Activated T-cell treated with anti-CD3 and anti-CD28 coated beads for 4 hours (primary cell): ENCODE measurements around the gene ABCA13.
"Not testable (repeated sequence)": the region's sequence is repeated elsewhere in the genome, so short reads cannot be mapped to it uniquely, and the experiment has no call there.

Experiments used
- DNase-seq: peaks from one replicate; pipeline ENCODE4 v3.0.0-alpha.2; 2020

Gene ABCA13

DNA sequence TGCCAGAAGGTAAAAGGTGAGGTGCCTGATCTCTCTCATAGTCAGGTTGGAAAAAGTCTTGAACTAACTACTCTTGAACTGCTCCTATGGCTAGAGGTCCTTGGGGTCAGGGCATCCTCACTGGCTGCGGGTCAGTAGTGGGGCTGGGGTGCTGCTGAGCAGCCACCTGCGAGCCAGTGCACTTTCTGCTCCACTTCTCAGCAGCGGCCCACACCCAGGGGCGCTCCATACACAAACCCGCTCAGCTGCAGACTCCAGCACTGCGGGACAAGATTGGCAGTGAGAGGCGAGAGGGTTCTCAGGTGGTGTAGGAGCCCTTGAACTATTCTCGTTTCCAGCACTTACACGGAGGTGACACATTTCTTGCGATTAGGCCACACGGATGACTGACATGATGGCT is 6.0 kb downstream of the ABCA13 start:
- DNase-seq, result no peak

DNA sequence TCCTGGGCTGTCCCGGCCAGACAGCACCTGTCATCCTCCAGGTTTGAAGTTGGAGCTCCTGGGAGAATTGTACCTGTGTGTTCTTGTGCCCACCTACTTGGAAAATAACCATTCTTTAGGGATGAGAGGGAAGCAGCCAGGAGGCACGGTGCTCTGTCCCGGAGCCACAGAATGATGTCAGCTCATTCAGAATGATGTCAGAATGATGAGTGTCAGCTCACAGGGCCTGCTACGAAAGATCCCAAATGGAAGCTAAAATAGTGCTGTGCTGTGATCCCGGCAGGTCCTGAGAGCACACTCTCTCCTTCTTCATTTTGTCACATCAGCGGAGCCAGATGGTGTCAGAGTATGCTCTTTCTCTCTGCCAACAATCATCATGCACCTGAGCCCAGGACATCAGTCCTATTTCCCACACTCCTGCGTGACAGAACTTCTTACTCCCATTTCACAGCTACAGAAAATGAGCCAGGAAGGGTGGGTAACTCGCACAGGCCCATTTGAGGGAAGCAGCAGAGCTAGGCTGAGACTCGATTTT is 8.3 kb downstream of the ABCA13 start:
- no peak for DNase-seq

DNA sequence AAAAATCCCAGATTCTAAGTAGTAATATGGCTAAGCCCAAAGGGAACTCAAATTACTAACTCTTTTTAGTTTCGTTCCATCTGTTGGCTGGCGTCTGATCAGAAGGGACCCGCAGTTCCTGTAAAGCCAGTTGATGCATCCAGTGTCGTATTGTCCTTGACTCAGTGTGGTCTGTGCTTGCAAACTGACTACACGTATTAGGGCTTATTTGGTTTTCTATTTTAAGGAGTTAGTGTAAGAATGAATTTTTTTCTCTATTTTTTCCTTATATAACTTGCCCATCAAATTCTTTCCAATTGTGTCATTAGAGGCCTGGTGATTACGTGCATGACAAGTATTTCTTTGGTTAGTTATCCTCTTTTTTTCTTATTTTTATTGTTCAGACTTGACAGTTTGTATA is 9.7 kb downstream of the ABCA13 start:
- DNase-seq, result no peak

DNA sequence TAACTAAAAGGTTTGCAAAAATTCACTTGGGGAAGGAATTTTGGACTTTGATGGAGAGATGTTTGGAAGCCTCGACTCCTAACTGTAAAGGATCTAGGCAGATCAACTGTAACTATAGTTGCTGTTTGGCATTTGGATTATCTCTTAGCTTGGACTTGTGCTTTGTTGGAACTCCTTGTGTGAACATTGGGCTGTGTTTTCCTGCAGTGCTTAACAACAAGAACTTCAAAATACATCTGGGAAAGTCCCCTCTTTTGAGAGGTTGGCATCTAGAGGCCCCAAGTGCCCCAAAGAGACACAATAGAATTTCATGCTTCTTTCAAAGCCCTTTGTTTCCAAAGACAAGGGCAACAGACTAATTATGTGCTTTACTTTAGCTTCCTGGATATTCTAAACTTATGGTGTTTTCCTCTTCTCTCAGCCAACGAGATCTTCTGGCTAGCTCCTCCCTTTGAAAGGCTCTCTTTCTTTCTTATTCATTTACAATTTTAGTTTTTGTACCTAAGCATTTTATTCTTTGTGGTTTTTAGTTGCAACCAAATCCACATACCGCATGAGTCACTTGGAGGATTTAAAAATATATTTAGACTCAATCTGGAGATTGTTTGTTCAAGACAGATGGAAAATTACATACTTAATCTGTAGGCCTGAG is 11.6 kb downstream of the ABCA13 start:
- DNase-seq, result no peak

DNA sequence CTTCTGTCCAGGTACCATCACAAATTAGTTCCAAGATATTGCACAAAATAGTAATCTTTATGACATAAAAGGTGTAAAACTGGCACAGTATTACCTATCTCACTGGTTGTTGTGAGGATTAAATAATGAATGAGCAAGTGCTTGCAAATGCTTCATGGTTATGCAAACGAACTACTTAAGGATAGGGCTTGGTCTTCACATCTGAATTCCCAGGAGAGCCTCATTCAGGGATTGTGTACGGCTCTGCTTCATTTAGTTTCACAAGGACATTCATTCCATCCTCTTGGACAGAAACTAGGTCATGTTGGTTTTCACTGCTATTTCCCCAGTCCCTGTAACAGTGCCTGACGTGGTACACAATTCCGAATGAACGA is 12.1 kb downstream of the ABCA13 start:
- no peak for DNase-seq

DNA sequence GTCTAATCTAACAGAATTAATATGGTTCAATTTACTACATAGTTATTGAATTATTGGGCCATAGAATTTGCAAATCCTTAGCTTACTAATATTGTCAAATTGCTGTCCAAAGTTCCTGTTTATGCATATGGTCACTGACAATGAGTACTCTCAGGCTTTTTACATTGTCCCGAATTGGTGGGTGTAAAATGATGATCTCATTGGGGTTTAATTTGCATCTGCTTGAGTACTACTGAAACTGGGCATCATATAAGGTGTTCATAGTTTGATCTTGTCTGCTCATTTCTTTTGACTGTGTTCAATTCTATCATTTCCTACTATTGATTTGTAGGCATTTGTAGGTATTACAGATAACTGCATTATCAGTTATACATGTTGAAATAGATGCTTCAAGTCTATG is 12.7 kb downstream of the ABCA13 start:
- no peak for DNase-seq

DNA sequence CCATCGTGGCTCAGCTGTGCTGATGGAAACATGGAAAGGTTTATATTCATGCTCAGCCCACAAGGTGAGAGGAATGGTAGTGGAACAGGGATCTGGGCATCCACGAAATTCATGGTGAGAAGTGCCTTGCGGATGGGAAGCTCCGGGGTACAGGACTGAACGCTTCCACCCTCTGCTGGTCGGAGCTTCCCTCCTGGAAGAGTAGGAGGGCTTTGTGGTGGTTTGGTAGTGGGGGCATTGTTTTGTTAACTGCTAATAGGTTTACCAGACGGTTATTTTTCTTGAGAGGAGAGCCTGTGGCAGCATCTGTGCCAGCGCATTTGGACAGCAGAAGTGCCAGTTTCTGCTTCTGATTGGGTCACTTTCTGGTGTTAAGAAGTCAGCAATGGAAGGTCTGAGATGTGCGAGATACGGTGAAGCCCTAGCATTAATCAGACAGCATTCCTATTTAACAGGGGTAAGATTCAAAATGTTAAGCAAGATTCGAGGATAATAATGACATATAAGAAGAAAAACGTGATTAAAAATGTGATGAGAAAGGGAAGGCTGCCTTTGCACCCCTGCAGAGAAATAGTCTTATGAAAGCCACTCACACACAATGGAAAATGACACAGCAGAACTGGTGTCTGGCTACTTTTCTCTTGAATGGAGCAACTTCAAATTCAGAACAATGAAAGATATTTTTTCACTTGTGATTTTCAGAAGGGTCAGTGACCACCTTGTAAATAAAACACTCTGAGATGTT is 17.7 kb downstream of the ABCA13 start:
- no peak for DNase-seq

DNA sequence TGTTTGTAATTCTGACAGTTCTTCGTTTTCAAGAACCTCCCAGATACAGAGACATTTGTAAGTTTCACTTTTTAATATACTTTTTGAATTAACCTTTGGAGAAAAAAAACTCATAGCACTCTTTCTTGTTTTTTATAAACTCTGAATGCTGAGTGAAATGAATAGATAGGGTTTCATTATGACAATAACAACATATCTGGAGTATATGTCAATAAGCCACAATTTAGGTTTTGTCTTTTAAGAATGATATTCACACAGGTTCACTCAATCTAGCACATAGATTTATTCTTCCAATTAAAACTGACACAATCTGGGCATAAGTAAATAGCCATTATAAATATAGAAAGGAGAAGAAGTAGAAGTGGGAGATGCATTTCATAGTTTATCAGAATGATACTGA is 21.7 kb downstream of the ABCA13 start:
- no peak for DNase-seq

DNA sequence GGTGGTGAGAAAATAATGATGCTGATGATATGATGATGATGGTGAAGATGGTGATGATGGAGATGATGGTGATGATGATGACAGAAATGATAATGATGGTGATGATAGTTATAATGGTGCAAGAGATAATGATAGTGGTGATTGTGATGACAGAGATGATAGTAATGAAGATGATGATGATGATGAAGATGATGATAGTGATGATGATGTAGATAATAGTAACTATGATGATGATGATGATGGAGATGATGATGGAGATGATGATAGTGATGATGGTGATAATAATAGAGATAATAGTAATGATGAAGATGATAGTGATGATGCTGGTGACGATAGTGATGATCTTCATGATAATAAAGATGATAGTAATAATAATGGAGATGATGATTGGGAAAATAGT is 22.2 kb downstream of the ABCA13 start:
- DNase-seq, result no peak

DNA sequence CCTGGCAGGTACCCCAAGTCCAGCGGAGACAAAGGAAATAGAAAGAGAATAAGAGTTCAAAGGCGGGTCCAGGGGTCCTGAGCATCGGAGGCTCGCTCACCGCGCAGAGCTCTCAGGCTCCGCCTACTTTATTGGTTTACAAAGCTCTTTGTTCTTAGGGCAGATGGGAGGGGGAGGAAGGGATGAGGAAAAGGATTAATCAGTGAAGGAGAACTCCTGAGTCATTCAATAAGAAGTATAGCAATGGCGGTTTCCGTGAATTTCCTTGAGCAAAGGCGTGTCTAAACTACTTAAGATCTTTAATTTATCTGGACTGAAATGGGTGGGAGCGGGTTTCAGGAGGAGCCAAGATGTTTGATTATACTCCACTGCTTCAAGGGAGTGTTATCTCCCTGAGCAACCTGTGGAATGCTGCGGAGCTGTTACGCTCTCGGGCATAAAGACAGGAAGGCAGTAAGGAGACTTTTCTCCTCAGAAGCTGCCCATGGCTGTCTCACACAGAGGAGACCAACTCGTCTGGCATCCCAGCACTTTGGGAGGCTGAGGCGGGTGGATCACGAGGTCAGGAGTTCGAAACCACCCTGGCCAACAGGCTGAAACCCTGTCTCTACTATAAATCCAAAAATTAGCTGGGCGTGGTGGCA is 29.8 kb downstream of the ABCA13 start:
- not testable (repeated sequence) for DNase-seq

DNA sequence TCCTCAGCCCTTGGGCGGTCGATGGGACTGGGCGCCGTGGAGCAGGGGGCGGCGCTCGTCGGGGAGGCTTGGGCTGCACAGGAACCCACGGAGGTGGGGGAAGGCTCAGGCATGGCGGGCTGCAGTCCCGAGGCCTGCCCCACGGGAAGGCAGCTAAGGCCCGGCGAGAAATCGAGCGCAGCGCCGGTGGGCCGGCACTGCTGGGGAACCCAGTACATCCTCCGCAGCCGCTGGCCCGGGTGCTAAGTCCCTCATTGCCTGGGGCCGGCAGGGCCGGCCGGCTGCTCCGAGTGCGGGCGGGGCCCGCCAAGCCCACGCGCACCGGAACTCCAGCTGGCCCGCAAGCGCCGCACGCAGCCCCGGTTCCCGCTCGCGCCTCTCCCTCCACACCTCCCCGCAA is 31.7 kb downstream of the ABCA13 start:
- DNase-seq, result not testable (repeated sequence)

DNA sequence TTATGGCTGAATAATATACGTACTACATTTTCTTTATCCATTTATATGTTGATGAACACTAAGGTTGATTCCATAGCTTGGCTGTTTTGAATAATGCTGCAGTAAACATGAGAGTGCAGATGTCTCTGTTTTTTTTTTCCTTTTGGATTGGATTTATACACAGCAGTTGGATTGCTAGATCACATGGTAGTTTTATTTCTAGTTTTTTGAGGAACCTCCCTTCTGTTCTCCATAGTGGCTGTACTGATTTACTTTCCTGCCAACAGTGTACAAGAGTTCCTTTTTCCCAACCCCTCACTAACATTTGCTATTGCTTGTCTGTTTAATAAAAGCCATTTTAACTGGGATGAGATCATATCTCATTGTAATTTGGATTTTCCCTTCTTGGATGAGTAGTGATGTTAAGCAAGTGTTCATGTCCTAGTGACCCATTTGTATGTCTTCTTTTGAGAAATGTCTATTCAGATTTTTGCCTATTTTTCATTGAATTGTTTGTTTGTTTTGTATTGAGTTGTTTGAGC is 36.0 kb downstream of the ABCA13 start:
- no peak for DNase-seq

DNA sequence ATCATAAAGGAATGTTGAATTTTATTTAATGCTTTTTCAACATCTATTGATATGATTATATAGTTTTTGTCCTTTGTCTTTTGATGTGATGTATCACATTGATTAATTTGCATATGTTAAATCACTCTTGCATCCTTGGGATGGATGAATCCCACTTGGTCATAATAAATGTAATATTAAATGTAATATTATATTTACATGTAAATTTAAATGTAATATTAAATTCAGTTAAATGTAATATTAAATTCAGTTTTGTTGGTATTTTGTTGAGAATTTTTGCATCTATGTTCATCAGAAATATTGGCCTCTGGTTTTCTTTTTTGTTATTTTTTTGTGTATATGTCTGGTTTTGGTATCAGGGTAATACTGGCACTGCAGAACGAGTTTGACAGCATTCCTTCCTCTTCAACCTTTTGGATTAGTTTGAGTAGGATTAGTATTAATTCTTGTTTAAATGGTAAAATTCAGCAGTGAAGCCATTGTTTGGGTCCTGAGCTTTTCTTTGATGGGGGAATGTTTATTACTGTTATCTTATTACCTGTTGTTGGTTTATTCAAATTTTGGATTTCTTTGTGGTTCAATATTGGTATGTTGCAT is 37.8 kb downstream of the ABCA13 start:
- DNase-seq, result no peak

DNA sequence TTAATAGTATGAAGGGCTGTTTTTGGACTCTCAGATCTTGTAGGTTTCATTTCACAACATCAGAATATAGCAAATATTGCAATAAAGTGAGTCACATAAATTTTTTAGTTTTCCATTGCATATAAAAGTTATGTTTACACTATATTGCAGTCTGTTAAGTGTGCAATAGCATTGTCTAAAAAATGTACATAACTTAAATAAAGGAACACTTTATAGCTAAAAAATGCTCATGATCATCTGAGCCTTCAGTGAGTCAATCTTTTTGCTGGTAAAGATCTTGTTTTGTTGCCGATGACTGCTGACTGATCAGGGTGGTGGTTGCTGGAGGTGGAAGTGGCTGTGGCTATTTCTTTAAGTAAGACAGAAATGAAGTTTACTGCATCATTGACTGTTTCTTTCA is 42.0 kb downstream of the ABCA13 start:
- no peak for DNase-seq

DNA sequence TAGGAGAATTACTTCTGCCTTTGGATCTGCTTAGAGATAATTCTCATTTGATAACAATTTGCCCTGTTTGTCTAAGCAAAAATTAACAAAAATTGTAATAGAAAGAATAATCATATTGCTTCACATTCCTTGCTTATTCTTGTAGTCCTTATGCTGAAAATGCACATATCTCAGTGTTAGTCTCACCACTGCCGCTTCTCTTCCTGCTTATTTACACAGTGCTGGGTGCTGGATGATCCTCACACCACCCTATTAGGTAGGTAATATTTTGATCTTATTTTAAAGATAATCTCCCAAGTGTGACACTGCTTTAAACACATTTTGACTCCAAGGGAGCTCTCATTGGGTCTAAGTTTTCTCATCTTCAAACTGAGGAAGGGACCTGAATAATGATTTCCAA is 46.0 kb downstream of the ABCA13 start:
- DNase-seq, result no peak

DNA sequence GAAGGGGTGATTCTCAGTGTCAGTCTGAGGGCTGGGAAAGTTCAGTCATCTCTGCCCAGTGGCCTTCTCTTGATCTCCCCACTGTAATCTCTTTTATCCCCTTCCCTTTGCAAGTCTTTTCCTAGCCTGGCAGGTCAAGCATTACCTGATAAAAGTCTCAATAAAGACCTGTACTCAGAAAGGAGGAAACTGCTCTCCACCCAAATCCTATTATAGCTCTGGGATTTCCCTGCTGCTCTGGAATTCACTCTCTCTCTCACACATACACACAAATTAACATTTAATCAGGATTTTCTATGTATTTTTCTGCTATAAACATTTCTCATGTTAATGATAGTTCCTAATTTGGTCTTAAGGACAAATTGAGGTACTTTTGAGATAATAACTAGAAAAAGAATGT is 46.5 kb downstream of the ABCA13 start:
- DNase-seq, result no peak

DNA sequence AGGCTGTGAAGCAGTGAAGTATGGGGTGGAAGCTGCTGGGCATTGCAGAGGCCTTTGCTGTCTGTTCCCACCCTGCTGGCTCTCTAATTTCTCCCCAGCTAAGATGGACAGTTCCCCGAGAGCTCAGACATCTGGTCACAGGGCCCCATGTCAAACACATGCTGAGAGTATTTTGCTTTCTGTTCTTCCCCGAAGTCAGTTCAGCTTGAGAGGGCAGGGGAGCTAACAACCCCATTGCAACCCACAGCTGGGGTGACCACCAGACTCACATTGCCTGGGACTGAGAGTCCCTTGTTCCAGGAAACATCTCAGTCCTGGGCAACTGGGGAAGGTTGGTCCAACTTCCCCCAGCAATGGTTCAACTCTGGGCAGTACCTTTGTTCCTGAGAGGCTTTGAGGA is 52.8 kb downstream of the ABCA13 start:
- DNase-seq, result no peak

DNA sequence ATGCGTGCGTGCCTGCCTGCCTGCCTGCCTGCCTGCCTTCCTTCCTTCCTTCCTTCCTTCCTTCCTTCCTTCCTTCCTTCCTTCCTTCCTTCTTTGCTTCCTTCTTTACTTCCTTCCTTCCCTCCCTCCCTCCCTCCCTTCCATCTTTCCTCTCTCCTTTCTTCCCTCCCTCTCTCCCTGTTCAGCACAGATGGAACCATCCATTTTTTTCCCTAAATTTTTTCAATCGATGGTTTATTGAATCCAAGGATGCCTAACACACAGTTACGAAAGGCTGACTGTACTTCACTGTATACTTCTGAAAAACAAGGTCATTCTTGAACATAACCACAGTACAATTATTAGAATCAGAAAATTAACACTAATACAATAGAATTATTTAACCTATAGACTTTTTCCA is 53.8 kb downstream of the ABCA13 start:
- no peak for DNase-seq

DNA sequence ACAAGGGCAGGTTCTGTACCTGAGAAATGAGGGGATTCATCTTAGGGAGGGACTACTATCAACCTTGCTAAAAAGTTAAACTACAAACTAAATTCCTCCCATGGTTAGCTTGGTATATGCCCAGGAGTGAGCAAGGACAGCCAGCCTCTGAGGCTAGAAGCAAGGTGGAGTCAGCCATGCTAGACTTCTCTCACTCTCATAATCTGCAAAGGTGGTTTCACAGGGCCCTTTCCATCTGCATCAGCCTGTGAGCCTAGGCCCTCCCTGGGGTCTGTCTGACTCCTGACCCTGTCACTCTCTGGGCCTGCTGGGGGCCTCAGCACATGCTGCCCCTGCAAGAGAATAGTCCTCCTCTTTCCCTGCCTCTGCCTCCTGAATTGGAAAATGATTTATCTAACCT is 66.1 kb downstream of the ABCA13 start:
- no peak for DNase-seq

DNA sequence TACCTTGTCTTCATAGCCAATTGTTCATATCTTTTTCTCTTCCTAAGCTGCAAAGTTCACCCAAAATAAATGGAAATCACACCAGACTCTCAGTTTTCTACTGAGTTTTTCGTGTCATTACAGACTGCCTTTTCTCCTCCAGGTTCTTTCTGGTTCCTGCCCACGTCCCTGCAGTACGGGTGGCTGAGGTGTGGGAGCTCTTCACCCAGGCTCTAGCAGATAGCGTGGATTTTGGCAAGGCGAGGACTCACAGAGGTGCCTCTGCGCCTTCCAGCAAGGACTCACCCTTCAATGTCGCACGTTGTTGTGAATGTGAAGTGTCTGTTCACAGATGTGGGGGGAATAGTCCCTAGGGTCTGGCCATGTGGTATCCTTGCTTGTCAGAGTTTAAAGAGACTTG is 71.6 kb downstream of the ABCA13 start:
- no peak for DNase-seq

DNA sequence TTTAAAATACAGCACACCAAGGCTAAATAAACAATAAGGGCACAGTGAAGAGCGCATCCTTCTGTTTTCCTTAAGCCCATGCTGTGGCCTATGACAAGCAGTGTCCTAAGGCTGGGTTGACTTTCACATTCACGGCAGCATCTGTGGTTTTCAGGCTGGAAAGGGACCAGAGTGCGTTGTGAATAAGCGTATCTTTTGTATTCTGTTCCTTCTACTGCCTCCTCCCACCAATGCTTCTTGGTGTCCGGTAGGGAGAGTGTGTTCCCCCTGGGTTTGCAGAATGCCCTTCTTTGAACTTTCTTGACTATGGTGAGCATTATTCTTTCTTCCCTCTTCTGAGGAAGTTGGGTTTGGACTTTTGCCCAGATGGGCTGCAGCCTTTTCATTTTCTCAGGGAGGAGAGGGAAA is 73.6 kb downstream of the ABCA13 start:
- DNase-seq, result no peak

DNA sequence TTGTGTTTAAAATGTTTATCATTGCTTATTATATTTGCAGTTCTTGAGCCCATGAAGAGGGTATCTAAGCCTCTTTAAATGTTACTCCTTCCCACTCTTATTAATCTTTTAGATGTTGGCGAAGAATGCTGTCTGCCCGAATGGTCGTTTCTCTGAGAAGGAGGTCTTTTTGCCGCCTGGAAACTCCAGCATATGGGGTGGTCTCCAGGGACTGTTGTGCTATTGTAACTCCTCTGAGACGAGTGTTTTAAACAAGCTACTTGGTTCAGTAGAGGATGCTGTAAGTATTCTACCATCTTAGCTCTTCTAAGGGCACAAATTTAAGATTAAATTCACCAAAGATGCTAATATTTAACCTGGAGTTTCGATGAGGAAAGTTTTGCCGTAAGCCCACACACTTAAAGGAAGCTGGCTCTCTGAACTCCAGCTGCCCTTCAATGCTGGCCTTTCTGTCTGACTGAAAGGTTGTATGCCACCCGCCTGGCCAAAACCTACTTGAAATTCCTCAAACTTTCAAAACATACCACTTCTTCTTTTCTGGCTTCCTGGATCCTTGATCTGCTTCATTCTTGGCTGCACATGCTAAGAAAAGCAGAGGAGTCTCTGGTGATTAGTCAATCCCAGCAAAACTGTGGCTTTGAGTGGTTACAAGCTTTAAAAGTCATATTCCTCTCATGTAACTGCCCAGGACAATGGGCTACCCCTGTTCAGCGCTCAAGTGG is 74.7 kb downstream of the ABCA13 start:
- DNase-seq, result no peak

DNA sequence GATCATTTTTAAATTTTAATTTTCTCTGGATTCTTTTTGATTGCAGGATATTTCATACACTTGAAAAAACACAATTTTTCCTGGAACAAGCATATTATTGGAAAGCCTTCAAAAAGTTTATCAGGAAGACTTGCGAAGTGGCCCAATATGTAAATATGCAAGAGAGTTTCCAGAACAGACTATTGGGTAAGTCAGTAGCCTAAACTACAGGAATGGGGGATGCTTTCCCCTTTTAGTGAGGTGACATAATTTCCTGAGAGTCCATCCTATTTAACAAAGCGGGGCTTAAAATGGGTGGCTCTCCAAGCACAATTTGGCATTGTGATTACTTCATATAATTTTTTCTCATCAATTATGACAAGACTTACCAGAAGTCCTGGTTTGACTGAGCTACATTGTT is 77.9 kb downstream of the ABCA13 start:
- no peak for DNase-seq
